Mesenchymal stem cell (in vitro differentiated cells and primary cell): Measurements from ENCODE around the gene ZNF521.

Source experiments
- DNase-seq: peaks from one replicate; pipeline ENCODE4 v3.0.0-alpha.2; 2013
- H2AFZ ChIP-seq: one replicate; pipeline ENCODE4 v1.6.1; 2013; ENCODE audit warnings: low read depth, mild to moderate bottlenecking, control low read depth, inconsistent platforms, low read length, moderate library complexity
- H2AK5ac ChIP-seq: 2 replicates; pipeline ENCODE4 v1.6.1; 2013; ENCODE audit warnings: low read length, moderate library complexity, mild to moderate bottlenecking, inconsistent platforms; ENCODE audit not compliant: severe bottlenecking
- H2BK120ac ChIP-seq: one replicate; pipeline ENCODE4 v1.6.1; 2013; ENCODE audit warnings: low read depth, mild to moderate bottlenecking, inconsistent platforms, low read length, moderate library complexity
- H2BK12ac ChIP-seq, 2 experiments: one replicate each; pipeline ENCODE4 v1.6.1; 2013; ENCODE audit warnings: inconsistent platforms in 2 of 2, low read length in 2 of 2, mild to moderate bottlenecking in 2 of 2, moderate library complexity in 2 of 2, control low read depth in 1 of 2
- H2BK15ac ChIP-seq: one replicate; pipeline ENCODE4 v1.6.1; 2013; ENCODE audit warnings: mild to moderate bottlenecking, low read depth, inconsistent platforms; ENCODE audit not compliant: poor library complexity, severe bottlenecking
- H2BK5ac ChIP-seq: 2 replicates; pipeline ENCODE4 v1.6.1; 2013; ENCODE audit warnings: low read depth, mild to moderate bottlenecking, low read length, control low read depth, inconsistent platforms; ENCODE audit not compliant: poor library complexity, severe bottlenecking
- H3K14ac ChIP-seq, 2 experiments: one replicate each; pipeline ENCODE4 v1.6.1; 2013; ENCODE audit warnings: inconsistent platforms in 2 of 2, low read length in 2 of 2, control low read depth in 1 of 2, mild to moderate bottlenecking in 1 of 2, moderate library complexity in 1 of 2
- H3K18ac ChIP-seq, 2 experiments: one replicate each; pipeline ENCODE4 v1.6.1; 2013; ENCODE audit warnings: inconsistent platforms in 2 of 2, low read length in 2 of 2, control low read depth in 1 of 2, low read depth in 1 of 2, mild to moderate bottlenecking in 1 of 2
- H3K23ac ChIP-seq, 2 experiments: one replicate each; pipeline ENCODE4 v1.6.1; 2013; ENCODE audit warnings: inconsistent platforms in 2 of 2, low read length in 2 of 2, mild to moderate bottlenecking in 2 of 2, moderate library complexity in 2 of 2, control low read depth in 1 of 2
- H3K27ac ChIP-seq: 2 replicates; pipeline ENCODE4 v1.5.1; 2013; ENCODE audit warnings: mild to moderate bottlenecking, moderate library complexity, low read length, control low read depth, inconsistent platforms; ENCODE audit not compliant: poor library complexity, severe bottlenecking
- H3K27me3 ChIP-seq, 2 experiments: 2 replicates each; pipeline versions ENCODE4 v1.6.1 to v1.7.0; 2013; ENCODE audit warnings: low read length in 2 of 2, mild to moderate bottlenecking in 2 of 2, moderate library complexity in 2 of 2, control low read depth in 1 of 2, inconsistent platforms in 1 of 2; ENCODE audit not compliant: control insufficient read depth in 1 of 2, insufficient read depth in 1 of 2
- H3K36me3 ChIP-seq, 2 experiments: 2 replicates each; pipeline versions ENCODE4 v1.6.1 to v1.7.0; 2013; ENCODE audit warnings: low read length in 2 of 2, control low read depth in 1 of 2, inconsistent platforms in 1 of 2, low read depth in 1 of 2, mild to moderate bottlenecking in 1 of 2; ENCODE audit not compliant: insufficient read depth in 2 of 2, control insufficient read depth in 1 of 2
- H3K4ac ChIP-seq, 2 experiments: one replicate each; pipeline ENCODE4 v1.6.1; 2013; ENCODE audit warnings: inconsistent platforms in 2 of 2, low read length in 2 of 2, mild to moderate bottlenecking in 2 of 2, moderate library complexity in 2 of 2, control low read depth in 1 of 2, low read depth in 1 of 2
- H3K4me1 ChIP-seq: 2 replicates; pipeline ENCODE4 v1.6.1; 2013; ENCODE audit warnings: low read depth, low read length, control low read depth; ENCODE audit not compliant: control insufficient read depth, insufficient read depth
- H3K4me2 ChIP-seq: 2 replicates; pipeline ENCODE4 v1.6.1; 2013; ENCODE audit warnings: low read length, mild to moderate bottlenecking, inconsistent platforms; ENCODE audit not compliant: poor library complexity, severe bottlenecking
- H3K4me3 ChIP-seq, 2 experiments: 2 replicates each; pipeline versions ENCODE4 v1.5.1 to v1.7.0; 2013; ENCODE audit warnings: low read length in 2 of 2, mild to moderate bottlenecking in 2 of 2, control low read depth in 1 of 2, low read depth in 1 of 2; ENCODE audit not compliant: insufficient read depth in 1 of 2
- H3K79me1 ChIP-seq: replicated peaks from 2 replicates; pipeline ENCODE4 v1.6.1; 2013; ENCODE audit warnings: mild to moderate bottlenecking, control low read depth, low read length, inconsistent platforms; ENCODE audit not compliant: poor library complexity, severe bottlenecking
- H3K9ac ChIP-seq: 2 replicates; pipeline ENCODE4 v1.7.0; 2013; ENCODE audit warnings: mild to moderate bottlenecking, low read length, moderate library complexity
- H3K9me3 ChIP-seq: 2 replicates; pipeline ENCODE4 v1.7.0; 2013; ENCODE audit warnings: mild to moderate bottlenecking, low read length; ENCODE audit not compliant: control insufficient read depth
- H4K8ac ChIP-seq: one replicate; pipeline ENCODE4 v1.6.1; 2013; ENCODE audit warnings: inconsistent platforms, mild to moderate bottlenecking, low read length, moderate library complexity
- H4K91ac ChIP-seq: one replicate; pipeline ENCODE4 v1.6.1; 2013; ENCODE audit warnings: mild to moderate bottlenecking, low read length, inconsistent platforms
- WGBS: methylation state at CpG from one replicate; pipeline ENCODE4 v1.1.7; 2013; ENCODE audit warnings: mixed read lengths; 5-methylcytosine and 5-hydroxymethylcytosine counted together

ZNF521 gene

GRCh38 chr18:25112821-25113434, 239.0 kb downstream of the ZNF521 start:
- Histone ChIP-seq H3K4ac (no peak overlapping the region), H3K27me3 (no peaks in the 10 kb centered on the region), H4K8ac (no peak overlapping the region), H2AK5ac (no peak overlapping the region), H3K23ac (no peak overlapping the region), H3K79me1 (peaks cover 8% of the 10 kb centered on the region), H3K9ac (no peak overlapping the region), H2BK15ac (no peak overlapping the region), H3K4me3 (no peak overlapping the region), H2AFZ (no peak overlapping the region), H3K4me2 (no peak overlapping the region), H2BK5ac (no peak overlapping the region), H3K36me3 (no peaks in the 10 kb centered on the region), H4K91ac (no peak overlapping the region), H3K27ac (no peak overlapping the region), H3K14ac (no peak overlapping the region), H2BK12ac (peak overlapping the region in 1 of 2 experiments; percentile 21), H3K18ac (no peak overlapping the region), H2BK120ac (no peak overlapping the region), H3K9me3 (no peaks in the 10 kb centered on the region), H3K4me1 (no peaks in the 10 kb centered on the region)
- DNase-seq = peak; percentile 26
- WGBS = 92% methylated on average over 5 of the region's 7 CpGs

- peak; percentile 60 for DNase-seq
- H3K9me3 ChIP-seq = no peaks in the 10 kb centered on the region
- H2AFZ ChIP-seq = no peak overlapping the region
- H3K36me3 ChIP-seq = no peaks in the 10 kb centered on the region
- H2BK12ac ChIP-seq = peak overlapping the region in 1 of 2 experiments; percentile 83
- H3K23ac ChIP-seq = no peak overlapping the region
- peak overlapping the region in 1 of 2 experiments; percentile 7 for H3K14ac ChIP-seq
- peak overlapping the region; percentile 56 to 77 for H3K18ac ChIP-seq
- H4K8ac ChIP-seq = no peak overlapping the region
- no peak overlapping the region for H2AK5ac ChIP-seq
- H3K4me2 ChIP-seq = no peak overlapping the region
- peak overlapping the region in 1 of 2 experiments; percentile 74 for H3K4ac ChIP-seq
- no peak overlapping the region for H3K27ac ChIP-seq
- H2BK120ac ChIP-seq = no peak overlapping the region
- no peak overlapping the region for H2BK15ac ChIP-seq
- WGBS = 46% methylated on average over 11 of the region's 13 CpGs
- H3K27me3 ChIP-seq = no peaks in the 10 kb centered on the region
- no peaks in the 10 kb centered on the region for H3K4me1 ChIP-seq
- H2BK5ac ChIP-seq = no peak overlapping the region
- H3K79me1 ChIP-seq = peaks cover 11% of the 10 kb centered on the region
- no peak overlapping the region for H3K9ac ChIP-seq
- peak overlapping the region; percentile 34 for H4K91ac ChIP-seq
- no peak overlapping the region for H3K4me3 ChIP-seq
These were observed 240.3 kb downstream of the ZNF521 start for GRCh38 chr18:25111377-25112288.

- Histone ChIP-seq H2BK15ac (no peak overlapping the region), H3K27me3 (no peaks in the 10 kb centered on the region), H3K4me3 (no peak overlapping the region), H3K4me1 (no peaks in the 10 kb centered on the region), H2BK120ac (no peak overlapping the region), H4K8ac (no peak overlapping the region), H3K23ac (no peak overlapping the region), H3K4ac (no peak overlapping the region), H3K9me3 (no peaks in the 10 kb centered on the region), H2BK5ac (no peak overlapping the region), H3K79me1 (peaks cover 11% of the 10 kb centered on the region), H2AFZ (no peak overlapping the region), H3K14ac (no peak overlapping the region), H3K27ac (no peak overlapping the region), H3K9ac (no peak overlapping the region), H3K36me3 (no peaks in the 10 kb centered on the region), H3K18ac (no peak overlapping the region), H2BK12ac (no peak overlapping the region), H3K4me2 (no peak overlapping the region), H2AK5ac (no peak overlapping the region), H4K91ac (no peak overlapping the region)
- WGBS = 50% methylated on average over 1 of the region's 3 CpGs
- DNase-seq = peak; percentile 45
These were observed 242.5 kb downstream of the ZNF521 start for GRCh38 chr18:25109484-25109883.

GRCh38 chr18:25103468-25104155, 248.4 kb downstream of the ZNF521 start:
- Histone ChIP-seq H2BK5ac (no peak overlapping the region), H3K4me3 (no peak overlapping the region), H2BK15ac (no peak overlapping the region), H4K8ac (no peak overlapping the region), H2BK120ac (no peak overlapping the region), H3K14ac (no peak overlapping the region), H3K27me3 (no peaks in the 10 kb centered on the region), H2AK5ac (no peak overlapping the region), H3K9me3 (no peaks in the 10 kb centered on the region), H4K91ac (no peak overlapping the region), H3K18ac (no peak overlapping the region), H3K4me1 (no peaks in the 10 kb centered on the region), H3K9ac (no peak overlapping the region), H3K27ac (no peak overlapping the region), H3K79me1 (peaks cover 5% of the 10 kb centered on the region), H3K4me2 (no peak overlapping the region), H3K4ac (no peak overlapping the region), H2AFZ (no peak overlapping the region), H3K23ac (no peak overlapping the region), H2BK12ac (no peak overlapping the region), H3K36me3 (no peaks in the 10 kb centered on the region)
- DNase-seq = no peak
- WGBS = 91% methylated on average over 3 of the region's 4 CpGs
